ENCODE data around the gene MTREX. TPM values are rescaled to one million over a fixed set of nuclear protein-coding genes. Genes with fewer than 3 reads are reported as not detected.
A peak's percentile ranks its signal among the peaks of the same experiment; 100 is the strongest.

The MTREX gene
- total RNA-seq, 1 donor from 2014 or later: 68.0 TPM

DNA sequence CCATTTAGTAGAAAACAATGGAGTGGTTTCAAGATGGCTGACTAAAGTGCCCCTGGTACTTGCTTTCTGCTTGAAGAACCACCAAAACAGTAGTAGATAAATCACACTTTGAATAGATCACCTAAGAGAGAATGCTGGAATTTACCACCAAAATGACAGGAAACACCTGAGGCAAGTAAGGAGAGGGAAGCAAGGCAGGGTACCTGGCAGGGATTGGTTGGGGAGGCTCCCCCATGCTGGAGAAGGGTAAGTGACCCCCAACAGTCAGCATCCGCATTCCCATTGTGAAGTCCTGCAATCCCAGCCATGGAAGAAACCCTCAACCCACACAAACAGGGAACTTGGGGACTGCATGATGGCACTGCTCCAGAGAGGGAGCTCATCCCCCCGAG lies 121.4 kb downstream of the MTREX start:
- Histone ChIP-seq H3K27ac (no peak overlapping the region), H3K27me3 (no peaks in the 10 kb centered on the region), H3K36me3 (peaks cover 0 to 28% of the 10 kb centered on the region in 2 donors), H3K4me3 (no peak overlapping the region), H3K9me3 (no peaks in the 10 kb centered on the region), H3K4me1 (no peaks in the 10 kb centered on the region)
- TF ChIP-seq POLR2AphosphoS5 (IDR thresholded peaks at IDR 0.05; ENCODE audit: insufficient read depth in 1 of 2, low read depth in 1 of 2): no peak
- no peak for TF ChIP-seq POLR2A (IDR thresholded peaks at IDR 0.05)
- TF ChIP-seq, protein P1, sequence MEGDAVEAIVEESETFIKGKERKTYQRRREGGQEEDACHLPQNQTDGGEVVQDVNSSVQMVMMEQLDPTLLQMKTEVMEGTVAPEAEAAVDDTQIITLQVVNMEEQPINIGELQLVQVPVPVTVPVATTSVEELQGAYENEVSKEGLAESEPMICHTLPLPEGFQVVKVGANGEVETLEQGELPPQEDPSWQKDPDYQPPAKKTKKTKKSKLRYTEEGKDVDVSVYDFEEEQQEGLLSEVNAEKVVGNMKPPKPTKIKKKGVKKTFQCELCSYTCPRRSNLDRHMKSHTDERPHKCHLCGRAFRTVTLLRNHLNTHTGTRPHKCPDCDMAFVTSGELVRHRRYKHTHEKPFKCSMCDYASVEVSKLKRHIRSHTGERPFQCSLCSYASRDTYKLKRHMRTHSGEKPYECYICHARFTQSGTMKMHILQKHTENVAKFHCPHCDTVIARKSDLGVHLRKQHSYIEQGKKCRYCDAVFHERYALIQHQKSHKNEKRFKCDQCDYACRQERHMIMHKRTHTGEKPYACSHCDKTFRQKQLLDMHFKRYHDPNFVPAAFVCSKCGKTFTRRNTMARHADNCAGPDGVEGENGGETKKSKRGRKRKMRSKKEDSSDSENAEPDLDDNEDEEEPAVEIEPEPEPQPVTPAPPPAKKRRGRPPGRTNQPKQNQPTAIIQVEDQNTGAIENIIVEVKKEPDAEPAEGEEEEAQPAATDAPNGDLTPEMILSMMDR (IDR thresholded peaks at IDR 0.05): no peak
- no peak for DNase-seq (ENCODE audit: extremely low spot score in 2 of 2)
- intact Hi-C loops (cut with DNase I): no loop called here

DNA sequence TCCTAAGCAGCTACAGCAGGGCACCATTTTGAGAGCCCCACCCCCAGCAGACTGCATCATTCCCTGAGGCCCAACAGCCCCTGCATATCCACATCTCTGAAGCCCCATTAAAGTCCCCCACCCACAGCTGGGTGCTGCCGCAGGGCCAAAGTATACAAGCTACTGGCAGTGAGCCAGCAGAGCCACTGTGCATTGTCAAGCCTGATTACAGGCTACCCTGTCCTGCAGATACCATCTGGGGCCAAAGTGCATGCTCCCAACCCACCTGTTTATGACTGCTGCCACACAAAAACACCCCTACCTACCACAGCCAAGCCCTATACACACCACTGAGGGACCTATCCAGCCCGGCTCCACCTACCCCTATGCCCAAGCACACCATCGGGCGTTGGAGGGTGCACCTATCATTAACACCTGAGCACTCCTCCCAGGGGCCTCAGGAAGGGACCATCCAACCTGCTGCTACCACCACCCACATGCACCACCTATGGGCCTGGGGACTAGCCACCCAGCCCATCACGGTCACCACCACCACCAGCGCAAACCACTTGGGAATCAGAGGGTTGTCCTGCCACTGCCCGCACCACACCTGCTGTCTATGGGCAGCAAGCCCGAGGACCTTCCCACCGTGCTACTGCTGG lies 121.9 kb downstream of the MTREX start:
- TF ChIP-seq, protein P1 (IDR thresholded peaks at IDR 0.05): no peak
- no peak for TF ChIP-seq POLR2A (IDR thresholded peaks at IDR 0.05)
- TF ChIP-seq POLR2AphosphoS5 (IDR thresholded peaks at IDR 0.05; ENCODE audit: insufficient read depth in 1 of 2, low read depth in 1 of 2): no peak
- intact Hi-C loops (cut with DNase I): no loop called here
- Histone ChIP-seq H3K4me1 (no peaks in the 10 kb centered on the region), H3K27me3 (no peaks in the 10 kb centered on the region), H3K9me3 (no peaks in the 10 kb centered on the region), H3K27ac (no peak overlapping the region), H3K4me3 (no peak overlapping the region), H3K36me3 (peaks cover 0 to 23% of the 10 kb centered on the region in 2 donors)
- no peak for DNase-seq (ENCODE audit: extremely low spot score in 2 of 2)

DNA sequence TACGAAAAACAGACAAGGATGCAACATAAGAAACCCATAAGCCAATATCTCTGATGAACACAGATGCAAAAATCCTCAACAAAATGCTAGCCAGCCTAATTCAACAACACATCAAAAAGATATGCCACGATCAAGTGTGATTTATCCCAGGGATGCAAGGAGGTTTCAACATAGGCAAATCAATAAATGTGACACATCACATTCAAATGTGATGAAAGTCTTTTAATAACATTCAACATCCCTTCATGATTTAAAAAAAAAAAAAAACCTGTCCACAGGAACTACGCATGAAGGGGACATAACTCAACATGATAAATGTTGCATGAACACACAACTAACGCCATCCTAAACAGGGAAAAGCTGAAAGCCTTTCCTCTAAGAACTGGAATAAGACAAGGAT lies 124.8 kb downstream of the MTREX start:
- H3K4me3 ChIP-seq: no peak overlapping the region
- H3K4me1 ChIP-seq: peaks cover 11% of the 10 kb centered on the region
- TF ChIP-seq, protein P1 (IDR thresholded peaks at IDR 0.05): no peak
- TF ChIP-seq POLR2A (IDR thresholded peaks at IDR 0.05): no peak
- TF ChIP-seq POLR2AphosphoS5 (IDR thresholded peaks at IDR 0.05; ENCODE audit: insufficient read depth in 1 of 2, low read depth in 1 of 2): no peak
- H3K9me3 ChIP-seq: no peaks in the 10 kb centered on the region
- no peak overlapping the region for H3K27ac ChIP-seq
- no peaks in the 10 kb centered on the region for H3K27me3 ChIP-seq
- intact Hi-C loops (cut with DNase I): no loop called here
- DNase-seq (ENCODE audit: extremely low spot score in 2 of 2): no peak
- peaks cover 0 to 13% of the 10 kb centered on the region in 2 donors for H3K36me3 ChIP-seq

DNA sequence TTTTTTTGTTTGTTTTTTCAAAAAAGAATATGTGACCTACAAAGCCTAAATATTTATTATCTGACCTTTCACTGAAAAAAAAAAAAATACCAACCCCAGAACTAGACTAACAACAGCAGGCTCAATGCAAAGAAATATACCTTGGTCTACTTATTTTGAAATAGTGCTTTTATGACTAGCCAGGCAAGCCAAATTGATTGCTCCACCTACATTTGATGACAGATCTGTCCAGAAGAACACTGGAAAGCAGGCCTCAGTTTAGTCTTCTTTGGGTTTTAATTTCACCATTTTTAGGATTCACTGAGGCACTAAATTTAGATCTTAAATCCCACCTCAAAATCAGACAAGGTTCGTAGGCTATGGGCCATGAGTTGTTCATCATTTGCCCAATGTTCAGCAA lies 129.7 kb downstream of the MTREX start:
- peak overlapping the region; percentile 83 for H3K27ac ChIP-seq
- H3K4me1 ChIP-seq: peaks cover 56% of the 10 kb centered on the region
- intact Hi-C loops (cut with DNase I): loop anchor here (5.0 kb wide), 1 partner anchor 165 kb away; no protein-coding TSS in a partner anchor
- no peak overlapping the region for H3K4me3 ChIP-seq
- H3K27me3 ChIP-seq: no peaks in the 10 kb centered on the region
- H3K36me3 ChIP-seq: peaks cover 0 to 6% of the 10 kb centered on the region in 2 donors
- no peak for DNase-seq (ENCODE audit: extremely low spot score in 2 of 2)
- TF ChIP-seq, protein P1 (IDR thresholded peaks at IDR 0.05): no peak
- TF ChIP-seq POLR2AphosphoS5 (IDR thresholded peaks at IDR 0.05; ENCODE audit: insufficient read depth in 1 of 2, low read depth in 1 of 2) (no peak), POLR2A (IDR thresholded peaks at IDR 0.05) (no peak)
- H3K9me3 ChIP-seq: no peaks in the 10 kb centered on the region

DNA sequence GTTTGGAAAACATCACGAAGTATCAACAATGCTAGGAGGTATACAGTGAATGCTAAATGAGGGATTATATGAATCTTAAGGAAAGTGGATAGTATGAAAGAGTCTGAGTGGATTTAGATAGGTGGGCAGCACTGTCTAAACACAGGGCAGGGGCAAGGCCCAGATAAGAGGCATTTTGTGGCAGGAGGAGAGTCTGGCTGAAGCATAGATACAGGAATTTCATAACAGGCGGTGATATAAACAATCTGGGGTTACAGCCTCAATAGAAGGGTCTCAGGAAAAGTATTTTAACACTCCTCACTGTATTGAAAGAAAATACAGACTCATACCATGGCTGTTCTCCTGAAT lies 130.0 kb downstream of the MTREX start:
- no peak overlapping the region for H3K4me3 ChIP-seq
- TF ChIP-seq POLR2AphosphoS5 (IDR thresholded peaks at IDR 0.05; ENCODE audit: insufficient read depth in 1 of 2, low read depth in 1 of 2) (no peak), POLR2A (IDR thresholded peaks at IDR 0.05) (no peak)
- TF ChIP-seq, protein P1 (IDR thresholded peaks at IDR 0.05): no peak
- intact Hi-C loops (cut with DNase I): loop anchor here (5.0 kb wide), 1 partner anchor 164 kb away; no protein-coding TSS in a partner anchor
- H3K27me3 ChIP-seq: no peaks in the 10 kb centered on the region
- H3K4me1 ChIP-seq: peaks cover 56% of the 10 kb centered on the region
- peak overlapping the region; percentile 83 for H3K27ac ChIP-seq
- H3K36me3 ChIP-seq: peaks cover 0 to 6% of the 10 kb centered on the region in 2 donors
- DNase-seq (ENCODE audit: extremely low spot score in 2 of 2): no peak
- no peaks in the 10 kb centered on the region for H3K9me3 ChIP-seq

Data from vagina (tissue), 2 donors.